NOMO-1 (cell line): ENCODE measurements around the gene PIGU.
A peak's percentile ranks its signal among the peaks of the same experiment; 100 is the strongest.
"Not testable (repeated sequence)": the region's sequence is repeated elsewhere in the genome, so short reads cannot be mapped to it uniquely, and the experiment has no call there.

ENCODE experiments used
- DNase-seq, 2 experiments: peaks; one replicate each; lab custom pipeline; 2025; ENCODE audit not compliant: unreplicated experiment in 2 of 2; lab: John Stamatoyannopoulos, UW

The PIGU gene

DNA sequence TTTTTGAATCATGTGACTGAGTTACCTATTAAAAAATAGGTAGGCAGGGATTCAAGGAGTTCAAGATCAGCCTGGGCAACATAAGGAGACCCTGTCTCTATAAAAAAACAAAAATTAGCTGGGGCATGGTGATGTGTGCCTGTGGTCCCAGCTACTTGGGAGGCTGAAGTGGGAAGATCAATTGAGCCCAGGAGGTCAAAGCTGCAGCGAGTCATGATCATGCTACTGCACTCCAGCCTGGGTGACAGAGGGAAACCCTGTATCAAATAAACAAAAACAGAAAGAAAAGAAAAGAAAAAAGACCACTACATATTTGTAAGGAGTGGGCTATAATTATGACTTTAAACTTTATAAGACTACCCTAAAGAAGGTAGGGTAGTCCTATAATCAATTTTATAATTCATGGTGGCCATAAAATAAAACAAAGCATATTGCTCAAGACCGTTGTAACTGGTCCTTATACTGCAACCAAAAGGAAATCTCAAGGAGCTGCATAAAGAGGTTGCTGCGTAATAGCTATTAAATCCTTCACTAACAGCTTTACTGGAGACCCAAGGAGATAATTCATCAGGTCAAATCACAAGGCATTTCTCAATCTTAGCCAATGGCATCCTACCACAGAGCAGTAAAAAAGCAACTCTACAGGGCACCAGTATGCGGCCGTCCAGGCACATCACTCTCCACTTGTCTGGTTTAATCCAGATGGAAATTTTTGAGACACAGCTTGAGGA, 13.5 kb downstream of the PIGU start:
- DNase-seq = peak; percentile 70 to 93

DNA sequence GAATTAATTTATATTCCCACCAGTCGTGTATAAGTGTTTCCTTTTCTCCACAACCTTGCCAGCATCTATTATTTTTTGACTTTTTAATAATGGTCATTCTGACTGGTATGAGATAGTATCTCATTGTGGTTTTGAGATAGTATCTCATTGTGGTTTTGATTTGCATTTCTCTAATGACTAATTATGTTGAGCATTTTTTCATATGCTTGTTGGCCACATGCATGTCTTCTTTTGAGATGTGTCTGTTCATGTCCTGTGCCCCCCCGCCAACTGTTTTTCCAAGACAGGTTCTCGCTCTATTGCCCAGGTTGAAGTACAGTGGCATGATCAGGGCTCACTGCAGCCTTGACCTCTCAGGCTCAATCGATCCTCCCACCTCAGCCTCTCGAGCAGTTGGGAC, 15.1 kb downstream of the PIGU start:
- DNase-seq = not testable (repeated sequence)

- DNase-seq = not testable (repeated sequence)
These were observed 18.2 kb downstream of the PIGU start for GRCh38 chr20:34658654-34659053.

DNA sequence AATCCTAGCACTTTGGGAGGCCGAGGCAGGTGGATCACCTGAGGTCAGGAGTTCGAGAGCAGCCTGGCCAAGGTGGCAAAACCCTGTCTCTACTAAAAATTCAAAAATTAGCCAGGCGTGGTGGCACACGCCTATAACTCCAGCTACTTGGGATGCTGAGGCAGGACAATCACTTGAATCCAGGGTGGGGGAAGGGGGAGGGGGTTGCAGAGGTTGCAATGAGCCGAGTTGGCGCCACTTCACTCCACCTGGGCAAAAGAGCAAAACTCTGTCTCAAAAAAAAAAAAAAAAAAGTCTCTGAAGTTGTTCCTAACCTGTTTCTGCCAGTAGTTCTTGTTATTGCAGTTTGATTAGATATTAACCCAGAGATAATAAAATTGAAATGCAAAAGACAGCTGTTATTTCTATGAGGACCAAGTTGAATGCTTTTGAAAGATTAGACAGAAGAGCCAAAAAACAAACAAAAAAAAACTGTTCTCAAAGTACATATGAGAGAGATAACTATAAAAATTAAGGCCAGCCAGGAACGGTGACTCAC, 22.6 kb downstream of the PIGU start:
- DNase-seq = no peak

DNA sequence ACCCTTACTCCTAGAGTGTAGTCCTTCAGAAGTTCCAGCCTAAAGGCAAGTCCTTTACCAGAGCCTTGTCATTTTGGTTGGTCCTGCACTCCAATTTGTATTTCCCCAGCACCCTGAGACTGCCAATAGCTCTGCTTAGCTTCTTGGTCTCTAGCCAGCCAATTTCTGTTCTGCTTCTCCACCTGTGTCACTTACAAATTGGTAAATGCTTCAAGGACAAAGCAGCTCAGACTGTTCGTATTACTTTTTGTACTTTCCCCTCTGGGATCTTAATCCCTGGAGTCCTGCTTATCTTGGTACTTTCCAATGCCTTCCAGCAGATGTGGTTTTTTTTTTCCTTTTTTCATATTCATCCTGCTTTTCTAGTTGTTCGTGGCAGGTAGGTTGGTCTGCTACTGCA, 25.7 kb downstream of the PIGU start:
- DNase-seq = no peak

- DNase-seq = no peak
These were observed 29.2 kb downstream of the PIGU start for GRCh38 chr20:34647737-34648136.

DNA sequence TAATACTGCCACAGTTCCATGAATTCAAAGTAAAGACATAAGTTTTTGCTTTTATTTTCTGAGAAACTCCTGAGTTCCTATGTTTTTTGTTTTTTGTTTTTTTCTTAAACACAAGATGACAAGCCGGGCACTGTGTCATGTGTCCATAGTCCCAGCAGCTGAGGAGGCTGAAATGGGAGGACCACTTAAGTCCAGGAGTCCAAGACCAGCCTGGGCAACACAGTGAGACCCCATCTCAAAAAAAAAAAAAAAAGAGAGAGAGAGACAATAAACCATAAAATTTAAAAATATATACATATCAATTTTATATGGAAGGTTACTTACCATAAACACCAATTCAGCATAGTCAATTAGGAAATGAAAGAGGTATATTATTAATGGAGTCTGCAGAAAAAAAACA, 31.9 kb downstream of the PIGU start:
- DNase-seq = no peak

DNA sequence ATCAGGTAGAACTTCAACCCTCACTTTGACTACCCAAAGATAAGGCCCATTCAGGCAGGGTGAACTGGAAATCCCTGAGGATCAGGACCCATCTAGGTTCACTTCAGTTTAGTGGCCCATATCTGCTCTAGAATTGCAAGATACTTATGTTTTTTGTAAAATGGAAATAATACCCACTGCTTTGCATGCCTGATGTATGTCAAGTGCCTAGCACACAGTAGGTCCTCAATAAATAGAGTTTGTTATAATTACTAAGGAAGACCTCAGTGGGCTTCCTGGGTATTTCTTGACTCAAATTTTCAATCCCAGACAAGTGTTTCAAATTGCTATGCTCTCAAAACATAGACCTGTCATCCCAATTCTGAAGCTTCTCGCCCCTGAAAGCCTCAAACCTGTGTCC, 32.5 kb downstream of the PIGU start:
- no peak for DNase-seq

GRCh38 chr20:34643928-34644327, 33.0 kb downstream of the PIGU start:
- DNase-seq = peak; percentile 95 to 98

DNA sequence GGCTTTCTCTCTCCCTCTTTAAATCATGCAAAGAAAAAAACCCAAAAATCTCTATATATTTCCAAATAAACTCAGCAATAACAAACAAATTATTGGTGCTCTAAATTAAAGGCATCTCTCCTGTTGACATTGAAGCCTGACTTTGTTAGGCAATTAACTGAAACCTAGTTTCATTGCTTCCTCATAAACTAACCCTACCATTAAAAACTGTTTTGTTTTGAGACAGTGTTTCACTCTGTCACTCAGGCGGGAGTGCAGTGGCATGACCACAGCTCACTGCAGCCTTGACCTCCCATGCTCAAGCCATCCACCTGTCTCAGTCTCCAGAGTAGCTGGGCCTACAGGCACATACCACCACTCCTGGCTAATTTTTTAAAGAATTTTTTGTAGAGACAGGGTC, 34.9 kb downstream of the PIGU start:
- peak; percentile 13 to 86 for DNase-seq

DNA sequence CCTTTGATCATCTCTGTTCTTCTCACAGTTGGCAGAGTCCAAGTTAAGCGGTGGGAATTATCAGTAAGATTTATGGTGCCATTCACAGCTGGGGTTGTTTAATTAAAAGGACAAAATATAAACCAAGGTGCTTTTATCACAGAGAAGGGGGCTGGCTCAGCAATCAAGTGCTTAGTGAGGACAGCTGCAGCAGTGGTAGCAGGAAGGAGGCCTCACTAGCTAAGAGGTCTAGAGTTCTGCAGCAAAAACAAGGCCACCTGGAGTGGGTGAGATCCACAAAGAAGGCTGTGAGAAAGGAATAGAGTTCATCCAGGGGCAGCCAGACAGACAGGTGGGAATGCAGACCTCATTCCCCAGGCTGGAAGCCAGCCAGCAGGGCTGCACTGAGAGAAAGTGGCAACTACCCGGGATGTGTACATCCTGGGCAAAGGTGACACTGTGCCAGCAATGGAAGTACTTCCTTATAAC, 37.1 kb downstream of the PIGU start:
- no peak for DNase-seq

DNA sequence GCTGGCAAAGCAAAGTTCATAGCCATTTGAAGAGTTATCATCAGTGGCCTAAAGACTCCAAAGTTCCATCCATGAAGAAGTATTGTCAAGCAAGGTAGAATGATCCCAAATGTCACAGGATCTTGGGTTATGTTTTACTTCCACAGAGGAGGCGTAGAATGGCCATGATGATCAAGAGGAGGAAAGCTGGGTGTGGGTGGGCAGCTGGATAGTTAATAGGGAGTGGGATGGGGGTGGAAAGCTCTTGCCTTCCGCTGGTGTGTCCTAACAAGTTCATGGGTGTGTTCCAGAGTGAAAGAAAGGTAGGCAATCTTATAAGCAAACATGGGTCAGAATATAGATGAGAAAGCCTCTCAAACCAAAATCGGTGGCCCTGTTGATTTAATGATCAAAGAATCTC, 38.4 kb downstream of the PIGU start:
- DNase-seq = no peak

- no peak for DNase-seq
These were observed 38.9 kb downstream of the PIGU start for GRCh38 chr20:34638039-34638292.

DNA sequence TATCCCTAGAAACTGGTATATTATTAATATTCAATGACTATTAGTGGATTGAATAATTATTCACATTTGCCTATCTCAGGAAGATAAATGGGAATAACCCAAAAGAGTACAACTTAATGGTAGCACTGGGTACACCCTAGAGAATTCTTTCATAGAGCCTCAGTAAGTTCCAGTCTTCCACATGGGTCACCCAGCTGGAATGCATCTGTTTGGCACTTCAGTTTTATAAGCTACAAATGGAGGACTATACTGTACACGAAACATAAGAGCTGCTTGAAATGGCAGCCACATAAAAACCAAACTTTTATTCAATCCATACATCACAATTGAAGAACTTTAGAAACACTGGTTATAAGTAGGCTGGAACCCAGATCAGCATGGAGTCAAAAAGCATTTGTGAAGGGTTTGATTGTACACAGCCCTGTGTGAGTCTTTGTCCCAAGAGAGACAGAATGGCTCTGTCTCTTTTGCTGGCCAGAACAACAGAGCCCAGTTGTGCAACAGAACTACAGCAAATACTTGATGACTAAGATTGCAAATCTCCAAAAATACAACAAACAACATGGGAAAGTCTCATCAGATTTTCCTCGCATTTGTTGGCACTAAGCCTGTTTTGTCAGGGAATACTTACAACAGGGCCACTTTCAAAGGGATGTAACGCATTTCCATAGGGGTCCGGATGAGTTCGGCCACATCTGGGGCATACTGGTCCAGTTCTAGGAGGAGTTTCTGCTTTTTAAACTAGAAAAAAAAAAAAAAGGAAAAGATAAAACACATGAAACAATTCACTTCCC, 39.5 kb downstream of the PIGU start:
- DNase-seq = no peak

DNA sequence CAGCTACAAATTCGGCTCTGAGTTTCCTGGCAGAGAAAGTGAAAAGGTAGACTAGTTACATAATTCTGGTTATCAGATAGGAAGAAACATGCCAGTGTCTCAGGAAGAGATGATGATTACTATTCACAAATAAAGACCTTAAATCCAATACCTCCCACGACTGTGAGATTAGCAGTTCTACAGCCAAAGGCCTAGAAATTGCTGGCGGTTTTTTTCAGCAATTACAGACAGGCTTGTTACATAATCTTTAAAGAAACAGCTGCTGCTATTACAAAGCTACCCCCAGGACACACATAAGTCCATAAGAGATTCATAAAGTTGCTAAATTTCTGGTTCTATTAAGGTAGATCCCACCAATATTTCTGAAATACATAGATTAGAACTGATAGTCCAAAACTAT, 40.2 kb downstream of the PIGU start:
- peak; percentile 69 to 81 for DNase-seq

DNA sequence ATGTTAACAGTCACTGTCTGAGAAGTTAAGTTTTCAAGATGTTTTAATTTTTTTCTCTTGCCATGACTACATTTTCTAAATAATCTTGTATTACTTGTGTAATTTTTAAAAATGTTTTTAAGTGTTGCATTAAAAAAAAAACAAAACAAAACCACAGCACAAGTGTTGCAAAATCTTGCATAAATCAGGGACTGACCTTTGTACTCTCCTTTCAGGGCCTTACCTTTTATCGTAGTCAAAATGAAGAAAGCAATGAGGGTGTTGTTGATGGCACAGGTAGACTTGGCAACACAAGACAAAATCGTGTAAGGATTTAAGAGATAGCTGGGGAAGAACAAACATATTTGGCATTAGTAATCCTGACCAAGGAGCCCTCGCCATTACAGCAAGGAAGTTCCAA, 42.5 kb downstream of the PIGU start:
- DNase-seq = peak; percentile 32 to 36

DNA sequence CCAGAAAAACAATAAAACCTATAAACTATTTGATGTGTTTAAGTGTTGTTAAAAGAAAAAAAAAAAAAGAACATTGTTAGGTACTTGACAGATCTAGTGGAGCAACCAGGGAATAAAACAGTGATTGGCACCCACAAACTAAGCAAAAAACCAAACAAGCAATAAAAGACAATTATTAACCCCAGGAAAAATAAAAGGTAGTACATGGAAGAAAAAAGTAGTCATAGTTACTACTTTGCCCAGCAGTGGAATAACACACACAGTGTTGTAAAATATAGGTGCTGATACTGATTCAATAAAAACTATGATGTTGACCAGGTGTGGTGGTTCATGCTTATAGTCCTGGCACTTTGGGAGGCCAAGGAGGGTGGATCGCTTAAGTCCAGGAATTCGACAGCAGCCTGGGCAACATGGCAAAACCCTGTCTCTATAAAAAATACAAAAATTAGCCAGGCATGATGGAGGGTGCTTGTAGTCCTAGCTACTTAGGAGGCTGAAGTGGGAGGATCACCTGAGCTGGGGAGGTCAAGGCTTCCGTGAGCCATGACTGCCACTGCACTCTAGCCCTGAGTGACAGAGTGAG, 43.9 kb downstream of the PIGU start:
- no peak for DNase-seq

DNA sequence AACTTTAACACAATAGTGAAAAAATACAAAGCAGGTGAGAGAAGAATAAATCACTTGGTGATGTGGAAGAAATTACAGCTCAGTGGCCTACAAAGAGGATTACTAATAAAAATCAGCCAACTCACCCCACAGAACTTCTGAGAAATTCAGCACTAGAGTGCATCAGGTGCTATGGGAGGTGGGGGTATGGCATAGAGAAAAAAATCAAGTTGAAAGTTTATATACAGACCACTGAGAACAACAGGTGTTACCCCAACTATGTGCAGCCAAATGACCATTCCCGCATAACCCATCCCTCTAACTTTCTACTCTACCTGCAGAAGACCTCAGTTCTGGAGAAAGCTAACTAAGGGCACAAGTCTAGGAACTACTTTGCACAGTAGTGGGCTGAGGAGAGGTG, 47.0 kb downstream of the PIGU start:
- DNase-seq = no peak

DNA sequence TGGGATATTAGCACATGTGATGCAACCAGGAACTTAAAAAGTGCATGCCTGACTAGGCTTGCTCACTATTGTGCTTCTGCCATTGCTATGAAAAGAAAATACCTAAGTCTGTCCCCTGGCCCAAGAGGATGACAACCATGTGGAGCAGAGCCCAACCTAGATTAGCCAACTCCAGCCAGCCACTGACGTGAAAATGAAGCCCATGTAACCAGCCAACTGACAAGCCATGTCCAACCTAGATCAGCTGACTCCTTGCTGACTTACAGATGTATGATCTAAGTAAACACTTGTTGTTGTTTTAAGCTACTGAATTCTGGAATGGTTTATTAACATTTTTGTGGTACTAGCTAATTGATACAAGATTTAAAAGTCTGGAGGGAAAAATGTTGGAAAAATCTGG, 47.5 kb downstream of the PIGU start:
- no peak for DNase-seq

- DNase-seq = no peak
These were observed 48.9 kb downstream of the PIGU start for GRCh38 chr20:34628026-34628425.

GRCh38 chr20:34627458-34627857, 49.4 kb downstream of the PIGU start:
- no peak for DNase-seq

DNA sequence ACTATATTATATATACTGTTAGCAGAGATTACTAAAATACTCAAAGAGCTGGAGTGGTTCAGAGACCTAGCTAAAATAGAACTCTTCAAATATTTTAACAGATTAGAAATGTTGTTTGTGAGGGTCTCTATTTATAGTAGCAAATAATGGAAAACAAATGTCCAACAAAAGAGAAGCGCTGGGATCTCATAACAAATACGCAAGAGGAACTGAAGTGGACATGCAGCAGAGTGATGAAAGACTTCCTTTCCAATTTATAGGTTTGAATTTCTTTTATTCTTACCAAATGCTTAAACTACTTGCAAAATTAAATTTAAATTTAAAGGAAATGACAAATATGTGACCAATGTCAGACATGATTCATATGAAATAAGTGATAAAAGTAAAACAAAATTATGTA, 49.9 kb downstream of the PIGU start:
- DNase-seq = peak; percentile 9 to 52
